ENCODE results near the gene SACS.
"Not testable (repeated sequence)": the region's sequence is repeated elsewhere in the genome, so short reads cannot be mapped to it uniquely, and the experiment has no call there.

SACS gene

DNA sequence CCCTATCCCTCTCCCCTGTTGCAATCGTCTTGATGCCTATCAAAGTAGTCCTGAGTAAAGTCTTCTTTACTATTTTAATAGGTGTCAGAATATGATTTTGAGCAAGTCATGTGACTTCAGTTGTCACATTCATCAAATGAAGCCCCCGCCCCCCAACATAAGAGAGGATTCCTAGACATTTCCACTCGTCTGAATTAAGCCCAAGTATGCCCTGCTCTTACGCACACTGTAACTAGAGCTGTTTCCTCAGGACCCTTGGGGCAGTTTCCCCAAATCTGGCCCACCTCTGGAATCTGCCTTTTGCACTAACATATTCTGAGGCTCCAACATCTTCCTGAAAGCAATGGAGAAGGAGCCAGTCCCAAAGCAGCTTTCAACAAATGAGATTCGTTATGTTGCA lies 25.5 kb downstream of the SACS start:
- DNase-seq (ENCODE audit: low spot score): no peak
- TF ChIP-seq, protein P1, sequence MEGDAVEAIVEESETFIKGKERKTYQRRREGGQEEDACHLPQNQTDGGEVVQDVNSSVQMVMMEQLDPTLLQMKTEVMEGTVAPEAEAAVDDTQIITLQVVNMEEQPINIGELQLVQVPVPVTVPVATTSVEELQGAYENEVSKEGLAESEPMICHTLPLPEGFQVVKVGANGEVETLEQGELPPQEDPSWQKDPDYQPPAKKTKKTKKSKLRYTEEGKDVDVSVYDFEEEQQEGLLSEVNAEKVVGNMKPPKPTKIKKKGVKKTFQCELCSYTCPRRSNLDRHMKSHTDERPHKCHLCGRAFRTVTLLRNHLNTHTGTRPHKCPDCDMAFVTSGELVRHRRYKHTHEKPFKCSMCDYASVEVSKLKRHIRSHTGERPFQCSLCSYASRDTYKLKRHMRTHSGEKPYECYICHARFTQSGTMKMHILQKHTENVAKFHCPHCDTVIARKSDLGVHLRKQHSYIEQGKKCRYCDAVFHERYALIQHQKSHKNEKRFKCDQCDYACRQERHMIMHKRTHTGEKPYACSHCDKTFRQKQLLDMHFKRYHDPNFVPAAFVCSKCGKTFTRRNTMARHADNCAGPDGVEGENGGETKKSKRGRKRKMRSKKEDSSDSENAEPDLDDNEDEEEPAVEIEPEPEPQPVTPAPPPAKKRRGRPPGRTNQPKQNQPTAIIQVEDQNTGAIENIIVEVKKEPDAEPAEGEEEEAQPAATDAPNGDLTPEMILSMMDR (IDR thresholded peaks at IDR 0.05; ENCODE audit: extremely low read depth, missing control alignments): no peak

DNA sequence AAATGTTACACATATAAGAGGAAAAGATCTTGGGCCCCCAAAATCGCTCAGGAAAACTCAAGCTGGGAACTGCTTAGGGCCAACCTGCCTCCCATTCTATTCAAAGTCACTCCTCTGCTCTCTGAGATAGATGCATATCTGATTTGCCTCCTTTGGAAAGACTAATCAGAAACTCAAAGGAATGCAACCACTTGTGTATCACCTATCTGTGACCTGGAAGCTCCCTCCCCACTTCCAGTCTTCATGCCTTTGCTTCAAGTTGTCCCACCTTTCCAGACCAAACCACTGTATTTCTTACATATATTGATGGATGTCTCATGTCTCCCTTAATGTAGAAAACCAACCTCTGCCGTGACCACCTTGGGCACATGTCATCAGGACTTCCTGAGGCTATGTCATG lies 32.3 kb downstream of the SACS start:
- not testable (repeated sequence) for DNase-seq (ENCODE audit: low spot score)

DNA sequence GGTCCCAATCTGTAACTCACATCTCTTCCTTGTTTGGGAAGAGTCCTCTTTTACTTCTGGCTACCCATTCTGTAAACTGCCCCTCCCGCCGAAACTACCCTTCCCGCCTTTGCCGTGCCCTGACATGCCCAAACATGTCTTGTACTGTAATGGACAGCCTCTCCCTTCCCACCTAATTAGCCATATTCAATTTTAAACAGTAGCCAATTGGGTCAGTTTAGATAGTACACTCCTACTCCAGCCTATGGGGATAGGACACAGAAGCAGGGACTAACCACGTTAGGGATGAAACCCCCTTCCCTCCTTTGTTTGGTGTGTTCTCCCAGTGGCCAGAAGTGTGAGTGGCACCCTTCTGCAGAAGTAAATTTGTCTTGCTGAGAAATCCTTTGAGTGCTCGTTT lies 34.2 kb downstream of the SACS start:
- TF ChIP-seq, protein P1 (IDR thresholded peaks at IDR 0.05; ENCODE audit: extremely low read depth, missing control alignments): no peak
- no peak for DNase-seq (ENCODE audit: low spot score)

DNA sequence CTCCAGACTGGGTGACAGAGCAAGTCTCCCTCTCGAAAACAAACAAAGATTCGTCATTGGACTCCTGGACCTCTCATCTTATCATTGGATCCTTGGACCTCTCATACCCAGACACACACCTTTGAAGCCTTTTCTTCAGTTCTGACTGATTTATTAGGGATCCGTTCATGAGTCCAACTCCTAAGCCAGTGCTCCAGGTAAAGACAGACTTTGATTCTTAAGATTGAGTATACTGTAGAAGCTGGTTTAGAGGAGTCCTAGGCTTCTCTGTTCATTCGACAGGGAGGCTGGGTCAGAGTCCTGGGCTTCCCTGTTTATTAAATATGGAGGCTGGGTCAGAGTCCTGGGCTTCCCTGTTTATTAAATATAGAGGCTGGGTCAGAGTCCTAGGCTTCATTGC lies 38.7 kb downstream of the SACS start:
- DNase-seq (ENCODE audit: low spot score): no peak
- TF ChIP-seq, protein P1 (IDR thresholded peaks at IDR 0.05; ENCODE audit: extremely low read depth, missing control alignments): no peak

DNA sequence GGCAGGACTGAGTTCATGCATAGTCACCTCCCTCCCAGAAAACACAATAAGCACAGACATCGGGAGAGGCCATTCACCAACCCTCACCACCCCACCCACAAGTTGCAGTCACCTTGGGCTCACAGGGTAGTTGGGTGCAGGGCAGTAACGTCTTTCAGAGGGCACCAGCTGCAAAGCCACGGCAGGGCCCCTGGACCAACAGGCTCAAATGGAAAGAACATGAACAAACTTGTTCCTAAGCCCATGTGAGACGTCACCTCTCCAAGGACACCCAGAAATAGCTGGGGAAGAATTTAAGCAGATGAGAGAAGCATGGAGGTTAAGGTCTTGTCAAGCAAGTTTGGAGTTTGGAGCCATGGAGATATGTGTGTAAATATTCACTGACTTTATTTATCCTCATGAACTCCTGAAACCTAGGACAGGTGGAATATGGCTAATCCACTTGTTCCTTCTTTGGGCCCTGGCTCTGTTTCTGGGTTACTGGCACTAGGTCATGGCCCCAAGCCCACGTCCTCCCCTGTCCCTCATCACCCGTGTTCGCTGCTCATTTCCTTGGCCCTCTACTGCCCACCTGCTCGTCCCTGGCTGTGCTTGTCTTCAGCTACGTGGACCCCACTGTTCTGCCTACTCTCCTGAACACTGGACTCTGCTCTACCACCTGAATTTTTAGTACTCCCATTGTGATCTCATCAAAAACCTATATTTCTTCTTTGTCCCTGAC lies 40.4 kb downstream of the SACS start:
- DNase-seq (ENCODE audit: low spot score): no peak
- TF ChIP-seq, protein P1 (IDR thresholded peaks at IDR 0.05; ENCODE audit: extremely low read depth, missing control alignments): no peak

- TF ChIP-seq, protein P1 (IDR thresholded peaks at IDR 0.05; ENCODE audit: extremely low read depth, missing control alignments): no peak
- no peak for DNase-seq (ENCODE audit: low spot score)
Observed at GRCh38 chr13:23392313-23392712, 41.2 kb downstream of the SACS start.

GRCh38 chr13:23391752-23392151 lies 41.8 kb downstream of the SACS start:
- TF ChIP-seq, protein P1 (IDR thresholded peaks at IDR 0.05; ENCODE audit: extremely low read depth, missing control alignments): no peak
- DNase-seq (ENCODE audit: low spot score): no peak

DNA sequence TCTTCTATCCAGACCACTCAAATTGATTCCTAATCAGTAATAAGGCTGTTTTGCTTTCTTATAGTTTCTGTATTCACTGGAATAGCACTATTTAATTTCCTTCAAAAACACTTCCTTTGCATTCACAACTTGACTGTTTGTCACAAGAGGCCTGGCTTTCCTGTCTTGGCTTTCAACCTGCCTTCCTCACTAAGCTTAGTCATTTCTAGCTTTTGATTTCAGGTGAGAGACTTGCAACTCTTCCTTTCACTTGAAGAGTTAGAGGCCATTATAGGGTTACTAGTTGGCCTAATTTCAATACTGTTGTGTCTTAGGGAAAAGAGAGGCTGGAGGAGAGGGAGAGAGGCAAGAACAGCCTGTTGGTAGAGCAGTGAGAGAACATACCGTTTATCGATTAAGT lies 47.0 kb downstream of the SACS start:
- TF ChIP-seq, protein P1 (IDR thresholded peaks at IDR 0.05; ENCODE audit: extremely low read depth, missing control alignments): no peak
- DNase-seq (ENCODE audit: low spot score): no peak

Data from GM20000 (cell line).